Cardiac muscle cell (in vitro differentiated cells and primary cell): ENCODE data around the gene EIF1B. TPM values are rescaled to one million over a fixed set of nuclear protein-coding genes. Genes with fewer than 3 reads are reported as not detected.

Source experiments
- DNase-seq, 2 donors: peaks; one replicate each; pipeline versions ENCODE4 v3.0.0 to v3.0.0-alpha.2; 2010 to 2017; ENCODE audit warnings: low read depth in 1 of 2, low spot score in 1 of 2
- H3K27ac ChIP-seq: fragments of 200-600 bp; sonication (generic); 2 replicates; pipeline ENCODE4 v1.5.1; 2016
- H3K27me3 ChIP-seq: fragments of 200-600 bp; sonication (generic); 2 replicates; pipeline ENCODE4 v1.6.0; 2016; ENCODE audit warnings: control low read depth
- H3K36me3 ChIP-seq: fragments of 200-600 bp; sonication (generic); 2 replicates; pipeline ENCODE4 v1.5.1; 2016; ENCODE audit warnings: control low read depth
- H3K4me1 ChIP-seq: fragments of 200-600 bp; sonication (generic); 2 replicates; pipeline ENCODE4 v1.8.1; 2017; ENCODE audit warnings: low read depth, mild to moderate bottlenecking, mixed run types
- H3K4me3 ChIP-seq: fragments of 200-600 bp; sonication (generic); 2 replicates; pipeline ENCODE4 v1.5.1; 2016; ENCODE audit warnings: mild to moderate bottlenecking
- H3K9me3 ChIP-seq: fragments of 200-600 bp; sonication (generic); 2 replicates; pipeline ENCODE4 v1.5.1; 2017; ENCODE audit warnings: low read depth, mild to moderate bottlenecking, control low read depth
- polyA plus RNA-seq: library from polyadenylated mRNA; unstranded; fragments of >200 nt; fragmentation: Nextera tagmentation; extraction: Ambion mirVana; gene quantifications from 2 replicates; pipeline ENCODE4 v1.2.1, GENCODE V29; 2016
- total RNA-seq: library from RNA; depleted of rRNA; stranded (reverse); fragments of >200 nt; gene quantifications from 2 replicates; pipeline ENCODE4 v1.2.3, GENCODE V29; 2016
- TF ChIP-seq, protein P1 (sequence below): IDR thresholded peaks from 2 replicates; pipeline ENCODE4 v1.5.1; 2012; ENCODE audit warnings: low read depth, mild to moderate bottlenecking, low read length

EIF1B gene
- total and polyA plus RNA-seq, 2 experiments from 2014 or later = 23.3 to 187 TPM

DNA sequence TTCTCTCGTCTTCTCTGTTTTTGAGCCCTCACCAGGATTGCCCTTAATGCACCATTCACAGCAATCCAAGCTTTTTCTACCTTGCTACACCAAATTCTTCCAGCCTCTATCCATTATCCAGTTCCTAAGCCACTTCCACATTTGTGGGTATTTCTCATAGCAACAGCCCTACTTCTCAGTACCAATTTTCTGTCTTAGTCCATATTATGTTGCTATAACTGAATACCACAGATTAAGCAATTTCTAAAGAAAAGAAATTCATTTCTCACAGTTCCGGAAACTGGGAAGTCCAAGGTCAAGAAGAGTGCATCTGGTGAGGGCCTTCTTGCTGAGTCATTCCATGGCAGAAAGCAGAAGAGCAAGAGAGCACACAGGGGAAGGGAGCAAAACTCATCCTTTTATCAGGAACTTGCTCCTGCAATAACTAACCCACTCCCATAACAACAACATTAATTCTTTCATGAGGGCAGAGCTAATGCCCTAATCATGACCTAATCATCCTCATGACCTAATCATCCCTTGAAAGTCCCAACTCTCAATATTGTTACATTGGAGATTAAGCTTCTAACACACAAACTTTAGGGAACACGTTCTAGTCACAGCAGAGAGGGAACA, 9.7 kb upstream of the EIF1B start:
- H3K9me3 ChIP-seq = no peaks in the 10 kb centered on the region
- no peaks in the 10 kb centered on the region for H3K27me3 ChIP-seq
- no peak overlapping the region for H3K4me3 ChIP-seq
- TF ChIP-seq, protein P1, sequence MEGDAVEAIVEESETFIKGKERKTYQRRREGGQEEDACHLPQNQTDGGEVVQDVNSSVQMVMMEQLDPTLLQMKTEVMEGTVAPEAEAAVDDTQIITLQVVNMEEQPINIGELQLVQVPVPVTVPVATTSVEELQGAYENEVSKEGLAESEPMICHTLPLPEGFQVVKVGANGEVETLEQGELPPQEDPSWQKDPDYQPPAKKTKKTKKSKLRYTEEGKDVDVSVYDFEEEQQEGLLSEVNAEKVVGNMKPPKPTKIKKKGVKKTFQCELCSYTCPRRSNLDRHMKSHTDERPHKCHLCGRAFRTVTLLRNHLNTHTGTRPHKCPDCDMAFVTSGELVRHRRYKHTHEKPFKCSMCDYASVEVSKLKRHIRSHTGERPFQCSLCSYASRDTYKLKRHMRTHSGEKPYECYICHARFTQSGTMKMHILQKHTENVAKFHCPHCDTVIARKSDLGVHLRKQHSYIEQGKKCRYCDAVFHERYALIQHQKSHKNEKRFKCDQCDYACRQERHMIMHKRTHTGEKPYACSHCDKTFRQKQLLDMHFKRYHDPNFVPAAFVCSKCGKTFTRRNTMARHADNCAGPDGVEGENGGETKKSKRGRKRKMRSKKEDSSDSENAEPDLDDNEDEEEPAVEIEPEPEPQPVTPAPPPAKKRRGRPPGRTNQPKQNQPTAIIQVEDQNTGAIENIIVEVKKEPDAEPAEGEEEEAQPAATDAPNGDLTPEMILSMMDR = no peak
- H3K27ac ChIP-seq = no peak overlapping the region
- H3K36me3 ChIP-seq = no peaks in the 10 kb centered on the region
- H3K4me1 ChIP-seq = no peaks in the 10 kb centered on the region
- DNase-seq = peak in 1 of 2 donors; percentile 91

DNA sequence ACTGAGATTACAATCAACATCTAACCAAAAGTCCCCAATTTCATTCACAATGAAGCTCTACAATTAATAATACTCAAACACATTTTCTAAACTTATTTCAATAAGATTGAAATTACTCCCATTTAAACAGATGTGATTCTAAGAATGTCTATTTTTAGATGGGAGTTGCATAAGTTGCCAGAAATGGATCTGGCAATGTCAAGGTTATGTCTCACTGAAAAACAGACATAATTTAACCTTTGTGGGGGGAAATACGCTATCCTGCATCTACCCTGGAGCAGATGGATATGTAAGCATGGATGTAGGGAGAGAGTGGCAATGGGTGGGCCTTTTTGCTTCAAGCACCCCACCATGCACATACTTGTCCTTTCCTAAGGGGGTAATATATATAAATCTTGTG, 6.7 kb upstream of the EIF1B start:
- H3K9me3 ChIP-seq = no peaks in the 10 kb centered on the region
- H3K36me3 ChIP-seq = no peaks in the 10 kb centered on the region
- no peak overlapping the region for H3K27ac ChIP-seq
- TF ChIP-seq, protein P1 = no peak
- H3K27me3 ChIP-seq = no peaks in the 10 kb centered on the region
- H3K4me1 ChIP-seq = no peaks in the 10 kb centered on the region
- no peak for DNase-seq
- no peak overlapping the region for H3K4me3 ChIP-seq

DNA sequence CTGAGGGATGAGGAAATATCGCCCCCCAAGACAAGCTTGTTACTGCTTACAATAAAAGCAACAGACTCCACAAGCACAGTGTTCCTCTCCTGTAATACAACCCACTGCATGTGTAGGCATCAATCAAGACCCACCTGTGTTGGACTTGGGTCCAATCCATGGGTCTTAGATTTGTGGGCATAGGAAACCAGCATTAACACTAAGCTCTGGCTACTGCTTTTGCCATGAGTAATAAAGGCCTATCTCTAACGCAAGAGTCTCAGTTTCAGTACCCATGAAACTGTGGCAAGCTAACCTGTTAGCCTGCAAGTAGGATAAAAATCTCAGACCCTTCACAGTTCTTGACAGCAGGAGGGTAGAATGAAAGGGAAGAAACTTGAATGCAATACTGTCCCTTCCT, 5.2 kb upstream of the EIF1B start:
- no peak overlapping the region for H3K27ac ChIP-seq
- TF ChIP-seq, protein P1 = no peak

DNA sequence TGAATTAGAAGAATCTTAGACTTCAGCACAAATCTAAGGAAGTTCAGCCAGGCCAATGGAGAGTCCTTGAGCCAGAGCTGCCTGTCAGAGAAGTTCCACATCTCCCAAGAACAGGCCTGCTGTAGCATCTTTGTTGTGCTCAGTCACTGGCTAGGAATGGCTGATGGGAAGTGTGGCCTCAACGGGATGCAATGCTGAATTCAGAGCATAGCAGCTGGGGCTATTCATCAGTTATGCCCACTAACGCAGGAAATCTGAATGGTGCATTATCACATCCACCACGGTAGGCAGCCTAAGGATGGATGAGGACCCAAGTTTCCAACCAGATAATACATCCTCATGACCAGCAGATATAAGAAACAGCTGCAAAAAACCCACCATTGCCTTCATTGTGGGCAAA, 3.2 kb upstream of the EIF1B start:
- H3K4me3 ChIP-seq = no peak overlapping the region
- H3K36me3 ChIP-seq = peaks cover 3% of the 10 kb centered on the region
- DNase-seq = no peak
- no peak overlapping the region for H3K27ac ChIP-seq
- no peaks in the 10 kb centered on the region for H3K27me3 ChIP-seq
- TF ChIP-seq, protein P1 = no peak
- peaks cover 9% of the 10 kb centered on the region for H3K4me1 ChIP-seq
- no peaks in the 10 kb centered on the region for H3K9me3 ChIP-seq

More for the DNA sequence above, 5.2 kb upstream of the EIF1B start:
- no peaks in the 10 kb centered on the region for H3K36me3 ChIP-seq
- DNase-seq = no peak
- no peak overlapping the region for H3K4me3 ChIP-seq
- H3K27me3 ChIP-seq = no peaks in the 10 kb centered on the region
- peaks cover 3% of the 10 kb centered on the region for H3K4me1 ChIP-seq
- H3K9me3 ChIP-seq = no peaks in the 10 kb centered on the region

DNA sequence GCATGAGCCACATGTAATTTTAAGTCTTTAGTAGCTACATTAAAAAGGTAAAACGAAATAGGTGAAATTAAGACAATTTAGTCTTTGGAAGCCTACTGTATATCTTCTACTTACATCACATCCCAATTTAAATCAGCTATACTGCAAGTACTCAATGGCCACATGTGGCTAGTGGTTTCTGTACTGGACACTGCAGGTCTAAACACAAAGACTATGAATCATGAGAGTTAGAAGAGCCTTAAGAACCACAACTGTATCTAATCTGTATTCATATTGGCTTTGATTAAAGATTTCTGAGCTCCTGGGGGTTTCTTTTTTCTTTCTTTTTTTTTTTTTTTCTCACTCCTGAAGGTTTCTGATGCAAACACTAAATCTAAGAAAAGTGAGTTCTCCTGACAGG, 2.3 kb upstream of the EIF1B start:
- no peak for DNase-seq
- Histone ChIP-seq H3K9me3 (no peaks in the 10 kb centered on the region), H3K4me3 (no peak overlapping the region), H3K36me3 (peaks cover 12% of the 10 kb centered on the region), H3K4me1 (peaks cover 17% of the 10 kb centered on the region), H3K27ac (no peak overlapping the region), H3K27me3 (no peaks in the 10 kb centered on the region)
- TF ChIP-seq, protein P1 = no peak
